ENCODE measurements around the gene EFNB1.

The EFNB1 gene

DNA sequence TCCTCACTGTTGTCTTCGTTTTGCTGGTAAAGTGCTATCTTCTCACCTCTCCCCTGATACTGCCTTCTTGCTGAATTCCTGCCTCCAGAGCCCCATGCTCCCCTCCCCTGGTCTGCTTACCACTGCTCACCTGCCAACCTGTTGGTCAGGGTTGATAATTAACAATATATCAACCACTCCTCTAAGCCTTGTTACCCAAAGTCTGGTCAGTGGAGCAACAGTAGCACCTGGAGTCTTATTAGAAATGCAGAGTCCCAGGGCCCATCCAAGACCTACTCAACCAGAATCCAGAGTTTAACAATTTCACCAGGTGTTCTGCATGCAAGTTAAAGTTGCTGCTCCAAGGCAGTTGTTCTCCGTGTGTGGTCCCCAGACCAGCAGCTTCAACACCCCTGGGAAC, 55.0 kb downstream of the EFNB1 start:
- DNase-seq (ENCODE audit: low spot score): no peak

GRCh38 chrX:68889249-68889648, 60.4 kb downstream of the EFNB1 start:
- no peak for DNase-seq (ENCODE audit: low spot score)
